Keratinocyte (primary cell): ENCODE results near the gene CAPN11.

ENCODE experiments used
- EZH2 ChIP-seq: IDR thresholded peaks from one replicate; pipeline ENCODE4 v1.6.1; 2012; ENCODE audit warnings: inconsistent platforms, mild to moderate bottlenecking, low read length, moderate library complexity
- TF ChIP-seq, protein P1 (sequence below), 3 experiments: IDR thresholded peaks in 1 of 3; conservative IDR thresholded peaks in 1 of 3; optimal IDR thresholded peaks in 1 of 3; 2 replicates in 2 of 3; 3 replicates in 1 of 3; pipeline versions ENCODE3 to v1.5.1; 2011; ENCODE audit warnings: low read length in 3 of 3, mild to moderate bottlenecking in 3 of 3, moderate library complexity in 2 of 3, control low read depth in 1 of 3, inconsistent platforms in 1 of 3; ENCODE audit not compliant: insufficient read depth in 2 of 3; ENCODE audit errors: extremely low read depth in 1 of 3

DNA sequence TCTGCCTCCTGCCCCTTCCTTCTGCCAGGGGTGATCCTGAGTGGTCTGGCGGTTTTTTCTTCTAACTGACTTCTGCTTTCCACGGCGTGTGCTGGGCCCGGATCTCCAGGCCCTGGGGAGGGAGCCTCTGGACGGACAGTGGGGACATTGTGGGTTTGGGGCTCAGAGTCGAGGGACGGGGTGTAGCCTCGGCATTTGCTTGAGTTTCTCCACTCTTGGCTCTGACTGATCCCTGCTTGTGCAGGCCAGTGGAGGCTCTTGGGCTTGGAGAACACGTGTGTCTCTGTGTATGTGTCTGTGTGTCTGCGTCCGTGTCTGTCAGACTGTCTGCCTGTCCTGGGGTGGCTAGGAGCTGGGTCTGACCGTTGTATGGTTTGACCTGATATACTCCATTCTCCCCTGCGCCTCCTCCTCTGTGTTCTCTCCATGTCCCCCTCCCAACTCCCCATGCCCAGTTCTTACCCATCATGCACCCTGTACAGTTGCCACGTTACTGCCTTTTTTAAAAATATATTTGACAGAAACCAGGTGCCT is 75.0 kb downstream of the CAPN11 start:
- TF ChIP-seq, protein P1, sequence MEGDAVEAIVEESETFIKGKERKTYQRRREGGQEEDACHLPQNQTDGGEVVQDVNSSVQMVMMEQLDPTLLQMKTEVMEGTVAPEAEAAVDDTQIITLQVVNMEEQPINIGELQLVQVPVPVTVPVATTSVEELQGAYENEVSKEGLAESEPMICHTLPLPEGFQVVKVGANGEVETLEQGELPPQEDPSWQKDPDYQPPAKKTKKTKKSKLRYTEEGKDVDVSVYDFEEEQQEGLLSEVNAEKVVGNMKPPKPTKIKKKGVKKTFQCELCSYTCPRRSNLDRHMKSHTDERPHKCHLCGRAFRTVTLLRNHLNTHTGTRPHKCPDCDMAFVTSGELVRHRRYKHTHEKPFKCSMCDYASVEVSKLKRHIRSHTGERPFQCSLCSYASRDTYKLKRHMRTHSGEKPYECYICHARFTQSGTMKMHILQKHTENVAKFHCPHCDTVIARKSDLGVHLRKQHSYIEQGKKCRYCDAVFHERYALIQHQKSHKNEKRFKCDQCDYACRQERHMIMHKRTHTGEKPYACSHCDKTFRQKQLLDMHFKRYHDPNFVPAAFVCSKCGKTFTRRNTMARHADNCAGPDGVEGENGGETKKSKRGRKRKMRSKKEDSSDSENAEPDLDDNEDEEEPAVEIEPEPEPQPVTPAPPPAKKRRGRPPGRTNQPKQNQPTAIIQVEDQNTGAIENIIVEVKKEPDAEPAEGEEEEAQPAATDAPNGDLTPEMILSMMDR (optimal IDR thresholded peaks at IDR 0.05 in 1 of 3, IDR thresholded peaks at IDR 0.05 in 1 of 3, conservative IDR thresholded peaks at IDR 0.05 in 1 of 3; ENCODE audit: extremely low read depth in 1 of 3, insufficient read depth in 2 of 3, low read length in 3 of 3): no peak
- no peak for TF ChIP-seq EZH2
